ENCODE results near the gene FHIT.

The FHIT gene

DNA sequence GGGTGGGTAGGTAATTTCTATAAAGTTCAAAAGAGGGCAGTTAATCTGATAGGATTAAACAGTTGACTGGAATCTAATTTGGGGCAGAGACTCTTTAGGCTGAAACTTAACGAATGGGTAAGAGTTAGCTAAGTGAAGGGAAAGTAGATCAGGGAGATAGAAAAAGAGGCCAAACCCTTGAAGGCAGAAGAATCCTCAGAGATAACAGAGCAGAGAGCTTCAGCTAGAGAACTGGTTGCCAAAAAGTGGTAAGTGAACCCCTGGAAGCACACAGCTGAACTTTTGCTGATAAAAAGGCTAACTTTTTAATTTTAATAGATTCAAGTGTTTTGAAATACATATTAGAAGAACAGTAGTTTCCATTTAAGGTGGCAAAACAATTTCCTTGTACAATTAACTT lies 99.2 kb downstream of the FHIT start:
- no peaks in the 10 kb centered on the region for H3K36me3 ChIP-seq (ENCODE audit: control insufficient read depth, insufficient read depth, low read length)
- H3K4me3 ChIP-seq (ENCODE audit: low read depth, low read length): no peak overlapping the region
- H3K9me3 ChIP-seq (ENCODE audit: control insufficient read depth, insufficient read depth, low read depth, low read length): no peaks in the 10 kb centered on the region
- H3K4me1 ChIP-seq (ENCODE audit: control insufficient read depth, insufficient read depth, low read length): peaks cover 12% of the 10 kb centered on the region; the same call in 1 of the 2 replicates
- no peaks in the 10 kb centered on the region for H3K27me3 ChIP-seq (ENCODE audit: control insufficient read depth, insufficient read depth, low read length)
- H3K27ac ChIP-seq (ENCODE audit: low read depth, low read length): no peak overlapping the region
- H3K9ac ChIP-seq (ENCODE audit: low read length): no peak overlapping the region

DNA sequence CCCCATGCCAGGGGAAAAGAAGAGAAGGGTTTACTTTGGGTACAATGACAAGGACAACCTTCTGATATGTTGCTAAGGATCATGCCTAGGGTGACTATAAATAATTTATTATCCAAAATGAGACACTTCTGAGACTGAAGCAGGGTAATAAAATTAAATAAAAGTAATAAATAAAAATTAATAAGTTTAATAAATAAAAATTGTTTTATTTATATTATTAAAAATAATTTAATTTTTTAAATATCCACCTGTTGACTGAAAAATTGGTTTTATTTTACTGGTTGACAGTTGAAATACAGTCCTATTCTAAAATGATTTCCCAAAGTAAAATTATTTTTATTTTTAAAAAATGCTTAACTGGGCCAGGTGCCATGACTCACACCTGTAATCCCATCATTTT lies 102.0 kb downstream of the FHIT start:
- H3K9me3 ChIP-seq (ENCODE audit: control insufficient read depth, insufficient read depth, low read depth, low read length): peaks cover under 1% of the 10 kb centered on the region; the same call in 1 of the 2 replicates
- no peak overlapping the region for H3K9ac ChIP-seq (ENCODE audit: low read length)
- no peak overlapping the region for H3K4me3 ChIP-seq (ENCODE audit: low read depth, low read length)
- H3K4me1 ChIP-seq (ENCODE audit: control insufficient read depth, insufficient read depth, low read length): no peaks in the 10 kb centered on the region
- no peaks in the 10 kb centered on the region for H3K36me3 ChIP-seq (ENCODE audit: control insufficient read depth, insufficient read depth, low read length)
- no peak overlapping the region for H3K27ac ChIP-seq (ENCODE audit: low read depth, low read length)
- H3K27me3 ChIP-seq (ENCODE audit: control insufficient read depth, insufficient read depth, low read length): no peaks in the 10 kb centered on the region

DNA sequence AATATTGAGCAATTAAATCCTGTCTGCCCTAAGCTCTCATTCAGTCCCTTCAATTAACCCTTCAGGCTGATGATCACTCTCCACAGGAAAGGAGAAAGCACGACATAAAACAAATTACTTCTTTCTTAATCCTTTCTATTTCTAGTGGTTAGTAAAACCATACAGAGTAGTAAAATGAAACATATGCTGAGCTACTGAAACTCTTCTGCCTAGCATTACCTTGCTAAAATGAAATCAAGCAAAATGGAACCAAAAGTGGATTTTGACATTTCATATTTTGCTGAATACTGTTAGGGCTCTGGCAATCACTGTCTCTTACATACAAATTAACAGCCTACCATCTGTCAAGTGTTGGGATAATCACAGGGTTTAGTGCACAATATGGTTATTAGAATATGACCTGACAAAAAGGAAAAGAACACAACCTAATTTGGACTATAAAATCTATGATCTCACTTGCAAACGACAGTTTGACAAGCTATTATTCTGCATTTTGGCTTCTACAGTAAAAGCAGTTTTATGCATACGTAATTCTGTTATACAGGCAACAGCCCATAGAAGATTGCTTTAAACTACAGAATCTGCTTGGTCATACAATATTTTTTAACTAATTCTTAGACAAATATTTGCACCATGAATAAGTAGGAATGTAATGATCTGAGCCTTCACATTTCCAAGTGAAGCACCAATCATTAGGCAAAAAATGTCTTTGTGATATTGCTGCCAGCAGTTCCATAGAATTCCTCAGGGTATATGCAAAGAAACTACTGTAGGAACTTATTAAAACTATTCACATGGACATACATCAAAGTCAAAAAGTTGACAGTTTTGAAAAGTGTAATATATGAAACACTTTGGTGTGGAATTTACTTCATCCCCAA lies 105.0 kb downstream of the FHIT start:
- Histone ChIP-seq H3K27ac (ENCODE audit: low read depth, low read length) (no peak overlapping the region), H3K4me1 (ENCODE audit: control insufficient read depth, insufficient read depth, low read length) (peaks cover 18% of the 10 kb centered on the region)

DNA sequence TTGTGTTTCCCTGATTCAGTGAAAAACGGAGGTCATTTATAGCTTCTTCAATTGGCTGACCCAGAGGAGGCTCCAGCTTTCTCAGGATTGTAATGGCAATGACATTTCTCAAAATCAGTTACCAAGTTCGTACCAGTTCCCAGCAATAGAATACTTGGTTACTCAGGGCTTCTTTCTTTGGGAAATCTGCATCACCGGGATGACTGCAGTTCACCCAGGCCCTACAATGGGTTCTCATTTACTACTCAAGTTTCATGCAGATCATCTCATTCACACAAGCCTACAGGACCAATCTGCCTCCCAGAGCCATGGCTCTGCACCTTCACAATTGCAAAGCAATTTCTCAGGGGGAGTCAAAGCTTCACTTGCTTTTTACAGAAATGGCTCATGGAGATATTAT lies 109.6 kb downstream of the FHIT start:
- Histone ChIP-seq H3K9me3 (ENCODE audit: control insufficient read depth, insufficient read depth, low read depth, low read length) (peaks cover 3% of the 10 kb centered on the region; the same call in 1 of the 2 replicates), H3K4me1 (ENCODE audit: control insufficient read depth, insufficient read depth, low read length) (peaks cover 28% of the 10 kb centered on the region), H3K36me3 (ENCODE audit: control insufficient read depth, insufficient read depth, low read length) (no peaks in the 10 kb centered on the region), H3K27ac (ENCODE audit: low read depth, low read length) (peak overlapping the region; percentile 93), H3K9ac (ENCODE audit: low read length) (peak overlapping the region; percentile 84), H3K4me3 (ENCODE audit: low read depth, low read length) (peak overlapping the region; percentile 44), H3K27me3 (ENCODE audit: control insufficient read depth, insufficient read depth, low read length) (no peaks in the 10 kb centered on the region)

More for the DNA sequence above, 105.0 kb downstream of the FHIT start:
- H3K9me3 ChIP-seq (ENCODE audit: control insufficient read depth, insufficient read depth, low read depth, low read length): peaks cover 3% of the 10 kb centered on the region; the same call in 1 of the 2 replicates
- H3K36me3 ChIP-seq (ENCODE audit: control insufficient read depth, insufficient read depth, low read length): no peaks in the 10 kb centered on the region
- no peaks in the 10 kb centered on the region for H3K27me3 ChIP-seq (ENCODE audit: control insufficient read depth, insufficient read depth, low read length)
- H3K9ac ChIP-seq (ENCODE audit: low read length): no peak overlapping the region
- H3K4me3 ChIP-seq (ENCODE audit: low read depth, low read length): no peak overlapping the region

DNA sequence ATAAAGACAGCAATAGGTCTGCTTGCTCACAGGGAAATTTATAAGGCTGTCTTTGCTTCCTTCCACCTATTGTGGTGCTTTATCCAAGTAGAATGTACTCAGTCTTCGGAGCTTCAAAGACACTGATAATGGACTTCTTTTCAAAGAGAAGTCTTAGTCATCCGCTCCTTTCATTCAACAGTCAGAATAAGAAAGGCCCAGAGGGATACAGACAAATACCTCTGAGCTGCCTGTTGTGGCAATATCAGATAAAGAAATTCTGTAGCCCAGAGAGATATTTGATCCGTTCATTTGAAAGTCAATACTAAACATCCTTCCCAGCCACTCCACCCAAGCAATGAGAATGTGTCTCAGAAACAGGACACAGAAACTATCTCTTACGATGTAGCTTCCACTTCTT lies 110.0 kb downstream of the FHIT start:
- peaks cover 3% of the 10 kb centered on the region; the same call in 1 of the 2 replicates for H3K9me3 ChIP-seq (ENCODE audit: control insufficient read depth, insufficient read depth, low read depth, low read length)

DNA sequence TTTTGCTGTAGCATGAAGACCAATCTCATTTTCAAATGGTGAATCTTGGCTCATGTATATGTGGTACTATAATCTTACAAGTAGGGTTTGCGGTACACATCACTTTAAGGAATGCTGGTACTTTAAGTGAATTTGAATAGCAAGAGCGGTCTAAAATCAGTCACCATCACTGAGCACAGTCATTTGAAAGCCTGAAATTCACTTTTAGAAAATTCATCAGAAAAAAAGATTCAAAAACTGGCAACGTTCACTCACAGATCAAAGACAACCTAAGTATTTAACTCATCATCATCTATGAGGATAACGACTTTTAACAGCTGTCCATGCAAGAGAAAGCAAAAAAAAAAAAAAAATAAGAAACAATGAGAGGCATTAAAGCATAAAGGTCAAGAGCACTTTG lies 111.6 kb downstream of the FHIT start:
- Histone ChIP-seq H3K4me1 (ENCODE audit: control insufficient read depth, insufficient read depth, low read length) (peaks cover 28% of the 10 kb centered on the region), H3K36me3 (ENCODE audit: control insufficient read depth, insufficient read depth, low read length) (no peaks in the 10 kb centered on the region), H3K4me3 (ENCODE audit: low read depth, low read length) (no peak overlapping the region), H3K27me3 (ENCODE audit: control insufficient read depth, insufficient read depth, low read length) (no peaks in the 10 kb centered on the region), H3K27ac (ENCODE audit: low read depth, low read length) (no peak overlapping the region; the same call in 1 of the 2 replicates), H3K9me3 (ENCODE audit: control insufficient read depth, insufficient read depth, low read depth, low read length) (0 out of 2 replicates have a peak, but pooled peaks cover 3% of the 10 kb centered on the region), H3K9ac (ENCODE audit: low read length) (no peak overlapping the region)

More for the DNA sequence above, 110.0 kb downstream of the FHIT start:
- H3K4me1 ChIP-seq (ENCODE audit: control insufficient read depth, insufficient read depth, low read length): peaks cover 28% of the 10 kb centered on the region
- H3K27me3 ChIP-seq (ENCODE audit: control insufficient read depth, insufficient read depth, low read length): no peaks in the 10 kb centered on the region
- H3K27ac ChIP-seq (ENCODE audit: low read depth, low read length): peak overlapping the region; percentile 93
- H3K4me3 ChIP-seq (ENCODE audit: low read depth, low read length): peak overlapping the region; percentile 44
- peak overlapping the region; percentile 84 for H3K9ac ChIP-seq (ENCODE audit: low read length)
- no peaks in the 10 kb centered on the region for H3K36me3 ChIP-seq (ENCODE audit: control insufficient read depth, insufficient read depth, low read length)

DNA sequence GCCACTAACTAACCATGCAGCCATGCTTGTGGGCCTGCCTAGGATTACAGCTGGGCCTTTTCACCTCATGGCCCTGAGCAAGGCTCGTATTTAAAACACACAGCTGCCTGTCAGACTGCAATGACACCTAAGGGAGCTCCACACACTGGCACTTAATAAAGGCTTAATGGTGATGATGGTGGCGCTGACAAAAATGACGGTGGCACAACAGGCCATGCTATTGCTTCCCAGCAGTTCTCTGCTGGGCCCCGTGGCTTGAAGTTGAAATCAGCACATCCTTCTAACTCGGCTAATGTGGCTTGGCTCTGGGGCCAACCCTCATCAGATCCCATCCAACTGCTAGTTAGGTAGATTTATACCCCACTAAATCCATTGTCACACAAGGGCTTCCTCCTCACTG lies 112.9 kb downstream of the FHIT start:
- H3K36me3 ChIP-seq (ENCODE audit: control insufficient read depth, insufficient read depth, low read length): no peaks in the 10 kb centered on the region
- H3K9me3 ChIP-seq (ENCODE audit: control insufficient read depth, insufficient read depth, low read depth, low read length): no peaks in the 10 kb centered on the region
- no peak overlapping the region for H3K9ac ChIP-seq (ENCODE audit: low read length)
- no peak overlapping the region for H3K4me3 ChIP-seq (ENCODE audit: low read depth, low read length)
- H3K27me3 ChIP-seq (ENCODE audit: control insufficient read depth, insufficient read depth, low read length): no peaks in the 10 kb centered on the region
- H3K4me1 ChIP-seq (ENCODE audit: control insufficient read depth, insufficient read depth, low read length): peaks cover 28% of the 10 kb centered on the region
- H3K27ac ChIP-seq (ENCODE audit: low read depth, low read length): no peak overlapping the region

DNA sequence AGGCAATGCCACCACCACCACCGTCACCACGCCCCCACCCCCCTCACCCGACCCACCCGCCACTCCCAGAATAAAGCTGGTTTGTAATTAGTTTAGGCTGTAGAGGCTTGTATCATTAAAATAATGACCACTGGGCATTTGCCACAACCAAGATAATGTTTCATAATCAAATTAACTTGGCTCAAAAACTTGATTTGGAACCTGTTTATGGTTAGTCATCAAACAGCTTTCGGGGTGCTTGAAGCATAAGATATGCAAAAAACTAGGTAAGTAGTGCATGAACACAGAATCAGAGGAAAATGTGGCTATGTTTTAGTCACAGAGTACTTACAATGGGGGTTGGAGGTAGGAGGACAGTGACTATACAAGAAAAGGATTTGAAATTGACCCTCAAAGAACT lies 115.1 kb downstream of the FHIT start:
- no peak overlapping the region for H3K4me3 ChIP-seq (ENCODE audit: low read depth, low read length)
- no peaks in the 10 kb centered on the region for H3K27me3 ChIP-seq (ENCODE audit: control insufficient read depth, insufficient read depth, low read length)
- H3K27ac ChIP-seq (ENCODE audit: low read depth, low read length): no peak overlapping the region
- H3K9me3 ChIP-seq (ENCODE audit: control insufficient read depth, insufficient read depth, low read depth, low read length): no peaks in the 10 kb centered on the region
- H3K9ac ChIP-seq (ENCODE audit: low read length): no peak overlapping the region
- H3K4me1 ChIP-seq (ENCODE audit: control insufficient read depth, insufficient read depth, low read length): peaks cover 10% of the 10 kb centered on the region
- H3K36me3 ChIP-seq (ENCODE audit: control insufficient read depth, insufficient read depth, low read length): no peaks in the 10 kb centered on the region

DNA sequence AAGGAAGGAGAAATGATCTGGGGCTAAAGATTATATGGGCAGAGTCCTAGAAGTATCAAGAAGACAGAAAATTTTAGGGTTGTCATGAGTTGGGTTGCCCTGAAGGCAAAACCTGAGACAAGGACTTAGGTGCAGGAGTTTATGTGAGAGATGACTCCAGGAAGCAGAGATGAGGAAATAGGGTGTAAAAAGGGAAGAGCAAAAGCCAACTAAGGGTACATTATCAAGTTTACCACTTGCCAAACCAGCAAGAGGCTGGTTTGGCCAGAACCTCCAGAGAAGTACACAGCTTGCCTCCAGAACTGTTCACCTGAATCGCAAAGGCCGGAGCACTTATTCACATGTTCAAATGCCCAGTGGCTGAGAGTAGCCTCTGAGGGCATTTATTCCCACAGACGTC lies 116.7 kb downstream of the FHIT start:
- Histone ChIP-seq H3K4me1 (ENCODE audit: control insufficient read depth, insufficient read depth, low read length) (no peaks in the 10 kb centered on the region), H3K4me3 (ENCODE audit: low read depth, low read length) (no peak overlapping the region), H3K9ac (ENCODE audit: low read length) (no peak overlapping the region), H3K9me3 (ENCODE audit: control insufficient read depth, insufficient read depth, low read depth, low read length) (no peaks in the 10 kb centered on the region), H3K27ac (ENCODE audit: low read depth, low read length) (no peak overlapping the region), H3K27me3 (ENCODE audit: control insufficient read depth, insufficient read depth, low read length) (no peaks in the 10 kb centered on the region), H3K36me3 (ENCODE audit: control insufficient read depth, insufficient read depth, low read length) (no peaks in the 10 kb centered on the region)

DNA sequence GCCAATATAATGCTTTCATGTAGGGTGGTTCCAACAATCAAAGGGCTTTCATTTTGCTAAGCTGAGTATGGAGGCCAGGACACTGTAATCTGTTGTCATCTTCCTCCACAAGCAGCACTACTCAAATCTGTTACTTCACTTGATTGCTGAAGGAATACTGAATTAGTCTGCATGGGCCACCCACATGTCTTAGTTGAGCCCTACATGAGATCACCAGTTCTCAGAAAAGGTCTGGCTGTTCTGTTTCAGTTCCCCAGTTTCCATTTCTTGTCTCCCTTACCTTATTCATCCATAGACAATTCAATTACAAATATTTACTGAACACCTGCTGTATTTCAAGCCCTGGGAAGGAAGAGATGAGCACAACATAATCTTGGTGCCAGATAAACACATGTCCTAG lies 119.2 kb downstream of the FHIT start:
- no peak overlapping the region for H3K27ac ChIP-seq (ENCODE audit: low read depth, low read length)
- no peak overlapping the region for H3K9ac ChIP-seq (ENCODE audit: low read length)
- H3K9me3 ChIP-seq (ENCODE audit: control insufficient read depth, insufficient read depth, low read depth, low read length): no peaks in the 10 kb centered on the region
- H3K27me3 ChIP-seq (ENCODE audit: control insufficient read depth, insufficient read depth, low read length): no peaks in the 10 kb centered on the region
- no peak overlapping the region for H3K4me3 ChIP-seq (ENCODE audit: low read depth, low read length)
- no peaks in the 10 kb centered on the region for H3K36me3 ChIP-seq (ENCODE audit: control insufficient read depth, insufficient read depth, low read length)
- H3K4me1 ChIP-seq (ENCODE audit: control insufficient read depth, insufficient read depth, low read length): no peaks in the 10 kb centered on the region

DNA sequence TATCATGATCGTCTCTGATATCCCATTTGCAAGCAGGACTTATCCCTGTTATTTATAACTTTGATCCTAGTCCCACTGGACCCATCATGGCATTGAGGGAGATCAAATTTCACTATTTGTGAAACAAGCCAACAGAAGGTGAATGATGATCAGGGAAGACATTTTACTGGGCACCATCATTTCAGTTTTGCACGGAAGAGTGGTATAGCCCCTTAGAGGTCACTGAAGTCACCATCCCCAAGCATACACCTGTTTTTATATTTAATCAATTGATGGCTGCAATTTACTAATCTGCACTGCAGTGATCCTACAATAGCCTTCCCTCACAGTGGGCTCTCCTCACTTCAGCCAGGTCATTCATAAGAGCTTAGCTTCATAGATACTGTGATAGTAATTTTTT lies 132.4 kb downstream of the FHIT start:
- Histone ChIP-seq H3K9me3 (ENCODE audit: control insufficient read depth, insufficient read depth, low read depth, low read length) (no peaks in the 10 kb centered on the region), H3K4me3 (ENCODE audit: low read depth, low read length) (no peak overlapping the region), H3K27ac (ENCODE audit: low read depth, low read length) (no peak overlapping the region), H3K4me1 (ENCODE audit: control insufficient read depth, insufficient read depth, low read length) (no peaks in the 10 kb centered on the region), H3K27me3 (ENCODE audit: control insufficient read depth, insufficient read depth, low read length) (no peaks in the 10 kb centered on the region), H3K9ac (ENCODE audit: low read length) (no peak overlapping the region), H3K36me3 (ENCODE audit: control insufficient read depth, insufficient read depth, low read length) (no peaks in the 10 kb centered on the region)
